Left renal cortex interstitium (tissue), 4 donors: ENCODE data around the gene POLH. TPM values are rescaled to one million over a fixed set of nuclear protein-coding genes. Genes with fewer than 3 reads are reported as not detected.

ENCODE experiments used
- DNase-seq, 4 donors: peaks; one replicate each; pipeline ENCODE4 v3.0.0-alpha.2; 2013; ENCODE audit warnings: low read depth in 4 of 4, low spot score in 2 of 4, missing footprints in 1 of 4
- polyA plus RNA-seq, 4 donors: library from polyadenylated mRNA; unstranded; fragments of 120-200 nt; gene quantifications; one replicate each; pipeline ENCODE4 v1.2.1, GENCODE V29; 2013; ENCODE audit not compliant: insufficient read length in 4 of 4

POLH gene
- polyA plus RNA-seq, 4 donors: 16.8 to 25.0 (median 23.3) TPM

- DNase-seq: no peak
Observed at GRCh38 chr6:43600595-43600994, 24.6 kb downstream of the POLH start.

- DNase-seq: no peak
Observed at GRCh38 chr6:43604174-43604573, 28.2 kb downstream of the POLH start.

- no peak for DNase-seq
Observed at GRCh38 chr6:43606019-43606418, 30.0 kb downstream of the POLH start.

GRCh38 chr6:43608310-43608763 lies 32.4 kb downstream of the POLH start:
- peak; percentile 39 to 60 (median 54) for DNase-seq

GRCh38 chr6:43608807-43609206 lies 32.8 kb downstream of the POLH start:
- no peak for DNase-seq

GRCh38 chr6:43609402-43609801 lies 33.4 kb downstream of the POLH start:
- no peak for DNase-seq

GRCh38 chr6:43610431-43610830 lies 34.4 kb downstream of the POLH start:
- DNase-seq: no peak

GRCh38 chr6:43613721-43614395 lies 37.9 kb downstream of the POLH start:
- DNase-seq: no peak

GRCh38 chr6:43614396-43614730 lies 38.4 kb downstream of the POLH start:
- no peak for DNase-seq

GRCh38 chr6:43616725-43617472 lies 40.9 kb downstream of the POLH start:
- no peak for DNase-seq

- DNase-seq: no peak
Observed at GRCh38 chr6:43621078-43621835, 45.3 kb downstream of the POLH start.

- no peak for DNase-seq
Observed at GRCh38 chr6:43621836-43622180, 45.8 kb downstream of the POLH start.

- no peak for DNase-seq
Observed at GRCh38 chr6:43622541-43622940, 46.6 kb downstream of the POLH start.

- DNase-seq: no peak
Observed at GRCh38 chr6:43623880-43624785, 48.1 kb downstream of the POLH start.

- no peak for DNase-seq
Observed at GRCh38 chr6:43624786-43625288, 48.9 kb downstream of the POLH start.

- no peak for DNase-seq
Observed at GRCh38 chr6:43625393-43625992, 49.5 kb downstream of the POLH start.

- peak in 1 of 4 donors; percentile 33 for DNase-seq
Observed at GRCh38 chr6:43627008-43627825, 51.2 kb downstream of the POLH start.

GRCh38 chr6:43628393-43629103 lies 52.6 kb downstream of the POLH start:
- peak in 3 of 4 donors; percentile 49 to 54 (median 50) for DNase-seq
